CD4-positive, alpha-beta T cell treated with Interleukin-17A for 4 hours (primary cell): ENCODE measurements around the gene NMNAT2.
"Not testable (repeated sequence)": the region's sequence is repeated elsewhere in the genome, so short reads cannot be mapped to it uniquely, and the experiment has no call there.

Experiments
- DNase-seq: peaks from one replicate; pipeline ENCODE4 v3.0.0-alpha.2; 2020; ENCODE audit warnings: mixed read lengths

Gene NMNAT2

DNA sequence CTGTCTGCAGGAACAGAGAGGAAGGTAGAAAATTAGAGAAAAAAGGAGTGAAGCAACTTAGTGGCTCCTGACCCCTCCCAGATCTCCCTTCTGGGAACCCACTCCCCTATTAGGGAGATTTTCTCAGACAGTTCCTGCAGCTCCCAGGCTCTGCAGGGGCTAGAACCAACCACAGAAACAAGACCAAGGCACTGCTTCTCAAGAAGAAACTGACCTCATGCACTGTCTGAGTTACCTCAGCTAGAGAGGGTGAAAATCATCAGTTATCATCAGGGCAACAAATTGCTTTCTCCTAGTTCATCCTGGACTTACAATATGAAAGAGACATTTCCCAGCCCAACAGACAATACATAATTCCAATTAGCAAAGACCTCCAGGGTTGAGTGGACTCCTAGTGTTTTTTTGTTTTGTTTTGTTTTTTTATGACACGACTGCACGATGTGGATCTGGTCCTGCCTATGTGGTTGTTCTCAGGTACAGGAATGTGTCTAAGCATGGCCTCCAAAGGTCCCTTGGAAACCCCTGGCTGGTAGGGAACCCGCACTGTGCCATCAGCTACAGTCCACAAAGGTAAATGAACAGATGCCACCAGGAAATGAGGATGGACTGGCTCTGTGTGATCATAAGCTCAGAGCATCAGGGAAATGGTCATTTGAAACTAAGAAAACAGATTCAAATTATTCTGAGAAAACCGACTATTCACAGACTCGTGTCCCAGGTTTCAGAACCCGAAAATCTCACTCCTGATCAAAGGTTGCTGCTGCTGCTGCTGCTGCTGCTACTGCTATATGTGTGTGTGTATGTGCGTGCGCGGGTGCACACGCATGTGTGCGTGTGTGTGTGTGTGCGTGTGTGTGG, 166.8 kb downstream of the NMNAT2 start:
- DNase-seq = no peak

DNA sequence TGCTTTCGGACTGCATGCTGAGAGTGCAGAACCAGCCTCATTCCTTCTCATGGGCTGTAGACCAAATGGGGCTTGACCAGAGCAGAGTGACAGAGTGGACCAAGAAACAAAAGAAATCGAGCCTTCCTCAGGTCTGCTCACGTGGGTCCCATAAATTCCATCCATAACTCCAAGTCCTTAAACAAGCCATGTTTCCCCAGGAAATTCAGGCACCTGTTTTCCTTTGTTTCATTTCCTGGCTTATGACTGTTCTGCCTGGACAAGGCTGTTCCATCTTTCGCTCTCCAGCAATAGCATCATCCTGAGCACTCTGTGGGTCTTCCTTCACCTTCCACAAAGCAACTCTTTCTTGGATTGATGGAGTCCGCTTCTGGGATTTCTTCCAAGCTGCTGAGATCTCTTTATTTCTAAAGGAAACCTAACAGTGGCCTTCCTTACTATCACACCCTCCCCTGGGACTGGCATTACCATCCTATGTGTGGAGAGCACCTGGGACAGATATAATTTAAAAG, 168.2 kb downstream of the NMNAT2 start:
- no peak for DNase-seq

DNA sequence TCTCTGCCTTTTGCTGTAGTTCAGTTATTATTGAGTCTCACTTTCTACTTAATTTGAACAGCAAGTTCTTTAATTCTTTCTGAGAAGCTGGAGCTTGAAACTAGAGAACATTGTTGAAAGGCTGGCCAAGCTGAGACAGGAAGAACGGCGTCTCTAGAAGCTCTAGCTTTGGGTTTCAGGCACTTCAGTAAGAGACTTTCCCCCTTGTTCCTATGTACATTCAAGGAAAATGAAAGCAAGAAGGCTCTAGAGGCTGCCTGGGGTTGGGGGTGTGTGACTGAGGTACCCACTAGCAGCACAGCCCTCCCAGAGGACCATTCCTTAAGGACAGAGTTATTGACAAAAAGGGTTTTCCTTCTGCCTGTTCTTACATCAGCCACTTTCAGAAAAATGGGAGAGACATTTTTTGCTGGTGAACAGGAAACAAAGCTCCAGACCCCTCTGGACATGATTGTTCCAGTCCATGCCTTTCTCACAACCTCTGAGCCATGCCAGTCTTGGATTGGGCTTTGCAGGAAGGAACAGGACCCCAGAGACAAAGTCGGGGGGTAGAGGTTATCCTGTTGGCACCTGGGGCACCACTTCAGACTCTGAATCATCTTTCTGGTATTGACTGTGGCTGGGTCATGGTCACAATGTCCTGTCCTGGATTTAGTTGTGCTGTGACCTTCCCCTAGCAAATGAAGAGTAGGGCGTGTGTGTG, 169.0 kb downstream of the NMNAT2 start:
- no peak for DNase-seq

DNA sequence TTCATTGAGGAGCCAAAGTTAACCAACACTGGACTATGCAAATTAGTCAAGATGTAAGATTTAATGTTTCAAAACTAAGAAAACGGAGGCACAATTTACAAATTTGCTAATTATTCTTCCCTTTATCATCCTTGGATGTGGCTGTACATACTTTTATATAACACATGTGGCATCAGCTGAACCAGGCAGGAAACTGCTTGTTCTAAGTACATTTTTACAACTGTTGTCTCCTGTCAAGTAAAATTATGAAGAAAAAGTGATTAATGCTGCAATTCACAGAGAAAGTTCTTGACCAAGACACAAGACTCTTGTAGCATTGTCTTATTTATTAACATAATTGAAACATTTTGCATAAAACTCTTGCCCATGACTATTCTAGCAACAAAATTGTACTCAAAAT, 170.2 kb downstream of the NMNAT2 start:
- no peak for DNase-seq

GRCh38 chr1:183247484-183247883, 170.7 kb downstream of the NMNAT2 start:
- DNase-seq = no peak

GRCh38 chr1:183247066-183247465, 171.1 kb downstream of the NMNAT2 start:
- no peak for DNase-seq

DNA sequence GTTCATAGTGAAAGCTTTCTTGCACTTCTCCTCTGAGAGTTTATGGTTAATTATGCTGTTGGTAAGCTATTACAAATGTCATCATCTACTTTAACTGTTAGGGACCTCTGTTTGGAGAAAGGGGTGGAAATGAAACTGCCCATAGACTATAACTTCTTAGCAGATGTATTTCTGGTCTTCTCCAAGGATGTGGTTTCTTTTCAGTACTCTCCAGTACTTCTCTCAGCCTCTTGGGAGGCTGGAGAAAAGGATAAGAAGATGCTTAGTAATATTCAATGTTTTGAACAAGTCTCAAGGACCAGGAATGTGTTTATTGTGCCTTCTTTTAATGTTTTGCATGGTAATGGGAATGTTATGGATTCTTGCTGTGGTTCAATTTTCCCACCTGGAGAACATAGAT, 171.7 kb downstream of the NMNAT2 start:
- DNase-seq = no peak

- no peak for DNase-seq
Measured at GRCh38 chr1:183245357-183245756, 172.8 kb downstream of the NMNAT2 start.

- DNase-seq = no peak
Measured at GRCh38 chr1:183244466-183244865, 173.7 kb downstream of the NMNAT2 start.

- no peak for DNase-seq
Measured at GRCh38 chr1:183243161-183244050, 174.8 kb downstream of the NMNAT2 start.

- no peak for DNase-seq
Measured at GRCh38 chr1:183242556-183242955, 175.6 kb downstream of the NMNAT2 start.

- no peak for DNase-seq
Measured at GRCh38 chr1:183241471-183241870, 176.7 kb downstream of the NMNAT2 start.

DNA sequence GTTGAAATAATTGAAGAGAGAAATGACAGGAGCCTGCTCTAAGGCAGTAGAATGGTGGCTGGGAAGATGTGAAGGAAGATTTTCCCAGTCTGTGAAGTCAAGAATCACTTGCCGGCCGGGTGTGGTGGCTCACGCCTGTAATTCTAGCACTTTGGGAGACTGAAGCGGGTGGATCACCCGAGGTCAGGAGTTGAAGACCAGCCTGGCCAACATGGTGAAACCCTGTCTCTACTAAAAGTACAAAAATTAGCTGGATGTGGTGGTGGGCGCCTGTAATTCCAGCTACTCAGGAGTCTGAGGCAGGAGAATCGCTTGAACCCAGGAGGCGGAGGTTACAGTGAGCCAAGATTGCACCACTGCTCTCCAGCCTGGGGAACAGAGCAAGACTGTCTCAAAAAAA, 177.3 kb downstream of the NMNAT2 start:
- not testable (repeated sequence) for DNase-seq

DNA sequence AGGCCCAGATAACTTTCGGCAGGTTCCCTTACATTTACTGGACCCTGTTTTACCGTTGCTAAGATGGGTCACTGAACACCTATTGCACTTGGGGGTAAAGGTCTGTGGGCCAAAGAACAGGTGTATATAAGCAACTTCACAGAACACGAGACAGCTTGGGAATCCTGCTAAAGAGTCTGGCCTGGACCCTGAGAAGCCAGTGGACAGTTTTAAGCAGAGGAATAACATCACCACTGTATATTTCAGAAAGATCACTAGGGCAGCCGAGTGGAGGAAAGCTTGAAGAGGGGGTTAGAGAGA, 177.7 kb downstream of the NMNAT2 start:
- DNase-seq = no peak

DNA sequence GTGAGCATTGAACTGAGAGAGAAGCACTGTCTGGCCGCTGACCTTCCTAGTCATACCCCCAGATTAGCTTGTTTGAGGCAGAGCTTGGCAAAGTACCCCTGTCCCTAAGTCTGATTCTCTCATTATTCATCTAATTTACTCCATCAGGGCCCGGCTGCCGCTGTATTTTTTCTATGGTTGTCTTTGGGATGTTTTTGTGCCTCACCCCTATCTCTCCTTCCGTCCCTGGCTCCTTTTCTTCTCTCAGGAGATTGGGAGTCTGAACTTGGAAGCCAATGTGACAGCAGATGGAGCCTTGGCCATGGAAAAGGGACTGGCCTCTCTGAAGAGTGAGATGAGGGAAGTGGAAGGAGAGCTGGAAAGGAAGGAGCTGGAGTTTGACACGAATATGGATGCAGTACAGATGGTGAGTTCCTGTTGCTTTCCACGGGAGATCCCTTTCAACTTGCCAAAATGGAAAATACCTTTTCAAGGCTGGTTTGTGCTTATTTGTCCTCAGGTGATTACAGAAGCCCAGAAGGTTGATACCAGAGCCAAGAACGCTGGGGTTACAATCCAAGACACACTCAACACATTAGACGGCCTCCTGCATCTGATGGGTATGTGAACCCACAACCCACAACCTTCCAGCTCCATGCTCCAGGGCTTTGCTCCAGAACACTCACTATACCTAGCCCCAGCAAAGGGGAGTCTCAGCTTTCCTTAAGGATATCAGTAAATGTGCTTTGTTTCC, 178.2 kb downstream of the NMNAT2 start:
- DNase-seq = no peak

GRCh38 chr1:183239220-183239742, 178.9 kb downstream of the NMNAT2 start:
- DNase-seq = no peak

DNA sequence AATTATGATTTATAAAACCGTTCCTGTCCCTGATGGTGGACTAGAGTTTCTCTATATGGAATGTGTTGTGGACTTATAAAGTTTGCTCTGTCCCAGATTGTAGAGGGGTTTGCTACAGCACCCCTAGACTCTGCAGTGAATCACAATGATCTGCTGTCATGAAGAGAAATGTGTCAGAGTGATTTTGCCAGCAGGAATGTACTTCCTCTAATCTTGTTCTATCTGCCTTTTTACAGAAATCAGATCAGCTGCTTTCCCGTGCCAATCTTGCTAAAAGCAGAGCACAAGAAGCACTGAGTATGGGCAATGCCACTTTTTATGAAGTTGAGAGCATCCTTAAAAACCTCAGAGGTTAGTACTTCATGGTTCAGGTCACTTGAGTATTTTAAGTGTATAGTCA, 180.1 kb downstream of the NMNAT2 start:
- no peak for DNase-seq

DNA sequence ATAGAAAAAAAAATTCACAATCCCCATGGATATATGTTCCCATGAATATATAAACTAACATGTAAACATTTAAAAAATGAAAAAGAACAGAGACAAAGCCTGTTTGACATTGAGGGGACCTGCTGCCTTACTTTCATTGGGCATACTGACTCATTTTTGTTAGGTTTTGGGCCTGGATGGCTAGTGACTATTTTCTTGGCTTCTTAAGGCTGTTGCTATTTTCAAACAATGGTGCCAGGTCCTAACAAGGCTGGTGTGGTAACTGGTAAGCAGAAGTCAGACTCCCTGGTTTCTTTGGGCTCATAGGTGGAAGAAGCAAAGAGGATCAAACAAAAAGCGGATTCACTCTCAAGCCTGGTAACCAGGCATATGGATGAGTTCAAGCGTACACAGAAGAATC, 181.1 kb downstream of the NMNAT2 start:
- no peak for DNase-seq

GRCh38 chr1:183236158-183236725, 181.9 kb downstream of the NMNAT2 start:
- DNase-seq = no peak

- DNase-seq = no peak
Measured at GRCh38 chr1:183235503-183235902, 182.7 kb downstream of the NMNAT2 start.

DNA sequence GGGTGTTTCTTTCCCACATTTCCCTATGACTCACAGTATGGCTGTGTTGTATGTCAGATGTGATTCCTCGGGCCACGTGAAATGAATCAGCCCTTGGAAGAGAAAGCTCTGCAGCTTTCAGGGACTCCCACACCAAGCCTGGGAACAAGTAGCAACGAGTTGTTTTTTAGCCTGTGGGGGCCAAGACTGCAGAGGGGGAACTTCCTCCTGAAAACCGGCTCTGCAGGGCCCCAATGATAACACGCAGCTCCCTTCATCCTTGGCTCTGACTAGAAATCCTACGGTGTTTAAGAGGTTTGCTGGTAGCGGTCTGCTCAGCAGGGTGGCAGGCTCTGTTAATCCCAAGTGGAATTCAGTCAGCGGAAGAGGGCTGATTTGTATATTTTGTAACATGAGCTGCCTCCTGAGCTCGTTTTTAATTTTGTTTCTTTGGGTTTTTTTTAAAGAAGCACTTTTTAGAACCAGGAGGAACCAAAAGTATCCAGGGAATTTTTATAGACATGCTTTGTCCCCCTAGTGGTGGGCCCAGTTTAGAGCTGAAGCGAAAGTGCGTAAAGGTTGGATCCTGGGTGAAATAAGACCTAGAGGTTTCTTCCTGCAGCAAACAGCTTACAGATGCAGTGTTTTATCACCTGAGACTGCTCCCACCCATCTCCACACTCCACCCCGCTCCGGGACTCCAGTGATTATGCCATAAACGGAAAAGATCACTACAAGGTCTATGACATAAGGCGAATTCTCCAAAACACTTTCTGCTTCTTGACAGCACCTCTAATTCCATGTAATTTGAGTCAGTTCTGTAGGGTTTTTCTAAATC, 183.3 kb downstream of the NMNAT2 start:
- DNase-seq = no peak
